GM18858 (cell line): Measurements from ENCODE around the gene DNAJC18.

ENCODE experiments used
- ATAC-seq: cut with Tn5 transposase; IDR thresholded peaks from one replicate; pipeline ENCODE4 v1.9.1; 2021; ENCODE audit not compliant: unreplicated experiment

The DNAJC18 gene

DNA sequence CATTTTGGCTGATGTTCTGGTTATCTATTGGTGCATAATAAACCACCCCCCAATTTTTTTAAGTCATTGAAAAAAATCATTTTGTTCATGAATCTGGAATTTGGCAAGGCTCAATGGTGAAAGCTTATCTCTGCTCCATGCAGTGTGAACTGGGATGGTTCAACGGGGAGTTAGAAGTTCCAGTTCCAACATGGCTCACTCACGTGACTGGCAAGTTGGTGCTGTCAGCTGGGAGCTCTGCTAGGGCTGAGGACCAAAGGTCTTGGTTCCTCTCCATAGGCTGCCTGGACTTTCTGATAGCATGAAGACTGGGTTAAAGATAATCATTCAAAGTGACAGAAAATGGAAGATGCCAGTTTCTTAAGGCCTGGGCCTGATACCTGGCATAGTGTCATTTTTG is 32.4 kb downstream of the DNAJC18 start:
- no peak for ATAC-seq

DNA sequence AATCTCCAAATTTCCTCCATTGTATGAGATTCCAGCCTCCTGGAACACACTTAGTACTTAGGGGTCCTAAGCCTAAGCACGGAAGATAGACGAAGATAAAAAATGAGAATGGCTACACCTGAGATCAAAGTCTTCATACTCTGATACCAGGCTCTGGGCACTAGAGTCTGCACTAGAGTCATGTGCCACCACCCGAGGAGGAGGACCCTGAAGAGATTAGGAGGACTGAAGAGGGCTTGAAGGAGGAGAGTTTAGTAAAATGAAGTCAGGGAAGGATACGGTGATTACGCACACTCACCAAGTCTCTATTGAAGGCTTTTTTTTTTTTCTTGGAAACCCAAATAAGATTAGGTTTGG is 34.9 kb downstream of the DNAJC18 start:
- no peak for ATAC-seq

DNA sequence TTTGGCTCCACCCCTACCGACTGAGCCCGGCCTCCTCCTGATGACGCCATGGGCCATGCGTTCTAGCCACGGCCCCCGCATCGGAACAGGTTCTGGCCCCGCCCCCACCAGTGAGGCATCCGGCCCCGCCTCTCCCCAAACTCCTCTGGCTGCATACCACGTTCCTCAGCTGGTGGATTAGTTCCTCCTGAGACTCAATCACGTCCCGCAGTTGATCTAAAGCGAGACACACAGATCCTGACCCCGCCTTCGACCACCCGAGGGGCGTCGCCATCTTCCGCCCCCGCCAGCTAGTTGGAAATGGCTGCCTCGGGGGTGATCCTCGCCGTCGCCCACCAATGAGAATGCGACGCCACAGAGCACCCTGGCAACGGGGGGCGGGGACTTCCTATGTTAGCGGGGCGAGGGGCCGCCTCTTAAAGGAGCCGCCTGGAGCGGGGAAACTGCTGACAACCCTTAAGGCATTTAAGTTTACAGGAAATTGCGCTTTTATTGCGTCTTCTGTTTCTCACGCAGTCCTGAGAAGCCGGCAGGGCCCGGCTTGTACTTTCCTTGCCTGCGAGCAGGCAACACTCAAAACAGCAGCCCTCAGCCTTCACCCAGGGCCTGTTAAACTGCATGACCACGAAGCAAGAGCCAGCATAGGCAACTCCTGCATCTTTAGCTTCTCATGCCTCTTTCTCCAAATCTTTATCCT is 35.4 kb downstream of the DNAJC18 start, which contains the start of gene SPATA24:
Gene SPATA24 (minus strand): TSS at position 303 of the 697 bp plus-strand sequence. CDS start 29 bp downstream, at position 274.
- peak; percentile 59 for ATAC-seq

DNA sequence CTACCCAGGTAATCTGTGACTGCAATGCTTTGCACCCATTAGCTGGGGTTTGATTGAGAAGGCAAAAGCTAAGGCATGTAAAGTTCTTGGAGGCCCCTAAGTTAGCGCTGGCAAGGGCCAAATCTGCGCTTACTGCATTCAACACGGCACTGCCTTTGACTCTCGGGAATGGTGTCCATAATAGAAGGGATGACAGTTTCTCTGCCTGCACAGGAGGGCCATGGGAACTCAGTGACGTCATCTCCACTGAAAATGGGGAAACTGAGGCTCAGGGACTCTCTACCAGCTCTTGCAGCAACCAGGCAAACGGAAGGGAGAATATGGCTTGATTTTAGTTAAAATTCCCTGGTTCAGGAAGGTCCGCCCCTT is 35.9 kb downstream of the DNAJC18 start:
- ATAC-seq: no peak

DNA sequence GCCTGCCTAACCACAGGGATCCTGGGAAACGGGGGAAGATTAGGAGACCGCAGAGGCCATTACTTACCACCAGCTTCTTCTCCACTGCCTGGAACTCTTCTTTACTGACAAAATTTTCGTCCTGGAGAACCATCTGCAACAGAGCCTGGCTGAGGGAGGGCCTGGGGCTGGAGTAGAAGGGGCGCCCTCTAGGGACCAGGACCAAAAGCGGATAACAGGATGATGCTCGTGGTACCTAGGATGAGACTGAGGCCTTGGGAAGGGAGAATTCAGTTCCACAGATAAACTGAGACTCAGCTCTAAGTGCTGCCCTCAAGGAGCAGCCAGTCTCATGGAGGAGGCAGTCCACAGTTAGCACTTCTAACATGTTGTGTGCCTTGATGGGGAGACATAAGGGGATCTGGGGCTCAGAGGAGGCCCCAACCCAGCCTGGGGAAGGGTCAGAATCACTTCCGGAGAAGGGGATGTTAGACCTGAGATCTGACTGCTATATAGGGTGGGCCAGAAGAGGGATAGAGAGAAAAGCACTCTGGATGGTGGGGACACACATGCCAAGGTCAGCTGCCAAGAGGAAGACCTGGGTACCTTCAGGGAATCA is 36.7 kb downstream of the DNAJC18 start:
- no peak for ATAC-seq

DNA sequence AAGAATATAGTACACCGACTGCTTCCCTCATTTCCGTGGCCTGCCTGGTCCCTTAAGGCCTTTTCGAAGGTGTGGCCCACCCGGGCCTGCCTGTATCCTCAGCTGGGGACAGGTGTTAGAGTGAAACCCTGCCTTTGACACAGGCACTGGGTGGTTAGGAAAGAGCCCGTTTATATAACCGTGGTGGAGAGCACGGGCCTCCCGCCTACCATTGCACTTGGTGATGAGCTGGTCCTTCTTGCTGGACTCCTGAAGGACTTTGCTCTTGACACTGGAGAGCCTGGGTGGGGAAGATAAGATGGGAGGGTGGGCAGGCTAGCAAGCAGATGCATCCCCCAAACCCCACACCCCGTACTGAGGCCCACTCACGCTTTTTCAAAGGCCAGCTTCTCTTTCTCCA is 37.8 kb downstream of the DNAJC18 start:
- ATAC-seq: no peak

DNA sequence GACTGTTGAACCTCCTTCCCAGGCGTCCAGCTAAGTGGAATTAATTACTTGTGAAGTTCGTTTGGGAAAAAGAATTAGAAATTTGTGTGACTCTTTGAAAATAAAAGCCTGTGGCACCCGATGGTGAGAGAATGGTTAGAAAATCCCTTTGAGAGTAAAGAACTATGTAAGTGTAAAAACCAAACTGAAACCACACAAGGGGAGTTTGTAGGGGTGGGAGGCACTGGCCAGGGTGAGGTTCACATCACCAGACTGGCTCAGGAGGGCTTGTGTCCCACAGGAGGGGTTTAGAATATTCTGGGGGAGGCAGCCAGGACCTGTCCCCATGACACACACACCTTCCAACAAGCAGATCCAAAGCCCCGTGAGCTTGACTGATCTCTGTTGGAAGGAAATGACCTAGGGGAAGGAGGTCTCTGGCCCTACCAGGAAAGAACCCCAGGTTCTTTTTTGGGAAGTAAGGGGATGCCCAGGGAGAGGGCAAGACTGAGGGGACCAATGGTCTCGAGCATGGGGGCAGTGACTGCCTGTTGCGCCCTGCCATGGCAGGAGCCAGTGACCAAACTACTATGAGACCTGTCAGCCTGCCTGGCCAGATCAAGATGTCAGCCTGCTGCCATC is 39.7 kb downstream of the DNAJC18 start:
- peak; percentile 32 for ATAC-seq

DNA sequence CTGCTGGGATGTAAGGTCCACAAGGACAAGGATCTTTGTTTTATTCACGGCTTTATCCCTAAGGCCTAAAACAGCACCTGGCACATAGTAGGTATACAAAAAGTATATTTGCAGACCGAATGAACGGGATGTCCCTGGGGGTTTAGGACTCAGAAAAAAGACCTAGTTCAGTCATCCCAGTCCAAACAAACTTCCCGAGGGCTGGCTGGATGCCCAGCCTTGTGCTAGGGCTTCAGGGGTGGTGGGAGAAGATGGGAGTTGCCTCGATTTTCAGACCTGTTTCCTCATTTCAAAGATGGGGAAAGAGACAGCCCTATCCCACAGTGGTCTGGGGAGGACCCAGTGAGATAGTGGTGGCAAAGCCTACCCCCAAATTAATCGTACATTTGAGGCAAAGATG is 41.4 kb downstream of the DNAJC18 start:
- no peak for ATAC-seq

DNA sequence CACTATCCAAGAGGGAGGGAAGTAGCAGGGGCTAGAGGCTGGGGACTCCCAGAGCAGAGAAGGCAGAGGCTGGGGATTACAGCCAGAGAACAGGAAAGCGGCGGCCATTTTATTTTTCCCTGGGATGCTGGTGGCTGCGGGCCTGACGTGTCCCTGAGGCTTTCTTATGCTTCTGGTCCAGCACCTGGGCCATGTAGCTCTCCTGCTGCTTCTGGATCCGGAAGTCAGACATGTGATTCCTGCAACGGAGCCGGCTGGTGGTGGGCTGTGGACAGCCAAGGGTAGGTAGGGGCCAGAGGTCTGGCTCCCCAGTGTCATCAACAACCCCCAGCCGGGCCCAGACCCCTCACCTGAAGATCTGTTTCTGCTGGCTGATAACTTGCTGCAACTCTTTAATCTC is 42.6 kb downstream of the DNAJC18 start:
- no peak for ATAC-seq

DNA sequence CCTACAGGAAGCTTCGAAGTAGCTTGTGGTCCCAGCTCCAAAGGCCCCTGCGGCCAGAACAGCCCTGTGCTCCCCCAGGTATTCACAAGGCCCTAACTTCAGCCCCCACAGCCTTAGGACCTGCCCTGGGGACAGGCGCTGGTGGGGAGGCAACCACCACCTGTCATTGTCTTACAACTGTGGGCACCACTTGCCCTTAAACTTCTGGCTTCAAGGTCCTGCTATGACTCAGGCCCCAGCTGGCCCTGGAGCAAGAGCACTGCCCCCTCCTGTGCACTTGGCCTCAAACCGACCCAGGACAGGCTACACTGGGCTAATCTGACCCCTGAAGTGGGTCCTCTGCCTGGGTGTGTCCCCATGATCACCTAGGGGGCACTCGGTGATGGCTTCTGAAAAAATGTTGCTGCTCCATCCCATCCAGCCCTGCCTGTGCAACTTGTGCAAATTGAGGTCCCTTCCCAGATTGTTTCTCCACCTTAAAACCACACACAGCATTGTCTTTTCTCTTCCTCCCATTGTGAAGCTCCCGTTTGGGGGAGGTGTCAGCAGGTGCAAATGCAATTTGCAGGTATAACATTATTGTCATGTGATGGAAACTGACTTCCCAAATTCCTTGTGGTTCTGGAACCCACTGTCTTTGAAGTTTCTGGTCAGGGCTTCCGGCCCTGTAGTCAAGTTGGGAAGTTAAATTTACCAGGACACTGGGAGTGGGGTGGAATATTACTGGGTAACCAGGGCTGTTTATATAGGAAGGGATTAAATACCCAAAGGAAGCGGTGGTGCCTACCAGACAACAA is 43.3 kb downstream of the DNAJC18 start:
- ATAC-seq: no peak

DNA sequence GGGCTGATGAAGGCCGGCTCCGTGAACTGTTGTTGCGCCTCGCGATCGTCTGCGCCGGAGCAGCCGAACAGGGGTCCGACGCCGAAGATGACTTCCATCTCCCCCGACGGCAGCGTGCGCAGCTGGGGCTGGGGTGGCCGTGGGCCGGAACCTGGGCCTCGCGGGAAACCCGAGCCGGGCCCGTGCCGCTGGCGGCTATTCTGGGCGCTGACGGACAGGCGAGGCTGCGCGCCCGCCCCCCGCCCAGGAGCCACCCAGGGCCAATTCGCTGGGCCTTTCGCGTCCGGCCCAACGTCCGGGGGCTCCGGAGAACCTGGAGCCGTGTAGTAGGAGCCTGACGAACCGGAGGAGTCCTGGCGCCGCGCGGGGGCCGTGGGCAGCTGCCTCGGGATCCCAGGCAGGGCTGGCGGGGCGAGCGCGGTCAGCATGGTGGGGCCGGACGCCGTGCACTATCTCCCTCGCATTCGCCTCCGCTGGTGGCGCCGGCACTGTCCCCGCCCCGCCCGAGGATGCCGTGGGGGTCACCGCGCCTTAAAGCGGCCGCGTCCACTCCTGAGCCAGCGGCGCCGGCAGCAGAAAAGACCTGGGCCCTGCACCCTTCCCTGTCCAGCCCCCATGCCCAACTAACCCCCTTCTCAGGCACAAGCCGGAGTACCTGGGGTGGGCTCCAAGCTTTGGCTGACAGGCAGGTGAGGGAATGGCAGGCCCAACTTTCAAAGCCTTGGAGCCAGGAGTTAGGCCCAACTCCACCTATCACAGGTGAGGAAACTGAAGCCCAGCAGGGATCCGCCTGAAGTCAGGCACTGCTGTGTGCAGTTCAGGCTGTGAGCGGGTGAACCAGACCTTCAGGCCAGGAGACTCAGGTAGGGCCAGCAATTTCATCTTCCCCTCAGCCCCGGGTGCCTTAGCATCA is 44.4 kb downstream of the DNAJC18 start, which contains the start of gene PROB1:
Gene PROB1 (minus strand): TSS at position 451 of the 913 bp plus-strand sequence. CDS start 23 bp downstream, at position 428.
- ATAC-seq: no peak

DNA sequence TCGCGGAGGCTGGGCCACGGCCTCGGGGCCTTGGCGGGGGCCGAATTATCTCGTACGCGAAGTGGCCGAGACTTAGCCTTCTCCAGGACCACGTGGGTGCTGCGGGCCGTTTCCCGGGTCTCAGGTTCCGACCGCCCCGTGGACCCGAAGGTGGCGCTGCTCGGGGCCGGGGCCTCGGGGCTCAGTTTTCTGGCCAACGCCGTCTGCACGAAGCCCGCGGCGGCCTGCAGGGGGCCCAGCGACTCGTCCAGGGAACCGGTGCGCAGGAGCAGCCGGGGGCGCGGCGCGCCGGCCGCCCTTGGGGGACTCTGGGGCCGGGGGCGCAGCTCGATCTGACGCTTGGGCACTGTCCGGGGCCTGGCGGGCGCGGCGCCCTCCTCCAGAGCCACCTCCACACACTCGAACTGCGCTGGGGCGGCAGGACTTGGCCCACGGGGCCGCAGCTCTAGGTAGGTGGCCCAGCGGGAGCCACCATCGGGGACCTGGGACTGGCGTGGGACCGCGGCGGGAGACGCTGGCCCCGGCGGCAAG is 45.1 kb downstream of the DNAJC18 start:
- ATAC-seq: no peak

DNA sequence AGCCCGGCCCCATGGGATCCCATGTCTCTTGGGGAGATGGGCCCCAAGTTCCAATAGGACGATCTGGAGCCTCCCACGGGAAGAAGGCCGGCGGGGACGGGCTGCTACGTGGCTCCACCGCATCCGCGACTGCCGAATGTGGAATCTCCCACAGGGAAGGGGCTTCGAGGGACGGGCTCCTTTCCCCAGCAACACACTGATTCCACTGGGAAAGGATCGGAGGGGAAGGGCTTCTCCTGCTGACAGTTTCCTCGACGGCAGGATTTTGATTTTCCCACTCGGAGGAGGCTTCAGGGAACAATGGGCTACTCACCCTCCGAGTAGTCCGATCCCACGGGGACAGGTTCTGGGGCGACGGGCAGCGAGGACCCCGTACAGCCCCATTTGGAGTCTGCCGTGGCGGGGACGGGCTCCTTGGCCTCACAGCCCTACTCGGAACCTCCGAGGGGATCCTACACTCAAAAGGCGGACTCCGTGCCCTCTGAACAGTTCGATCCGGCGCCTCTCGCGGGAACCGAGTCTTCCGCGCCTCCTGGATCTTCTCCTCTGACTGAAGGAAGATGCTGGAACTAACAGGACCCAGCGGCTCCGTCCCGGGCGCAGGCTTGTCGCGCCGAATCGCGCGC is 45.7 kb downstream of the DNAJC18 start:
- no peak for ATAC-seq

DNA sequence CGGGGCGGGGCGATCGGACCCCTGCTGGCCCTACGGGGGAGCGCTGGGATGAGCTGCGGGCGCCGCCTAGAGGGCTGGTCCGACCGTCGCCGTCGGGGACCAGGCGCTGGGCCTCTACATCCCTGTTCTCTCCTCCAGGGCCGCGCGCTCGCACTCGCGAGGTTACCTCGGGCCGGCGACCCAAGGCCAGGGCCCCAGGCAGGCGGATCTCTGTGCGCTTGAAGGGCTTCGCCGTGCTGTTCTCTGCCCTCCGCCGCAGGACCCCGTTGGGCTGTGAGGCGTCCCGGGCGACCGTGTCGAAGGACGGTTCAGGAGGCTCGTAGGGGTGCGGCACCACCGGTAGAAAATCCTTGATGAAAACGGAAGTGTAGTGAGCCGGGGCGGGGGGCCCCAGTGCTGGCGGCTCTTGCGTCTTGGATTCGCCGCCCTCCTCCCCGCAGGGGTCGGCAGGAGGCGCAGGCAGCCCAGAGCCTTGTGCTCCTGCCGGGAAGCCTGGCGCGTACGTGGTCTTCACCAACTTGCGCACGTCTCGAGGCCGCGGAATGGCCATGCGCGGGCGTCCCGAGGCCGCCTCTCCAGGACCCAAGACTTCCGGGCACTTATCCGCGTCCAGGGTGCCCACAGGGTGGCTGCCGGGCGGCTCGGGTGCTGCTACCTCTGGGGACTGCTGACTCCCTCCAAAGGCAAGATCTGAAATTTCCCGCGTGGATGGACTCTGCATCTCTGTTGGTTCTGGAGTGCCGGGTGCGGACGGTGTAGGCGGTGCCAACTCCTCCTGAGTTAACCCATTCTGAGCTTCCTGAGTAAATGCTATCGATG is 46.4 kb downstream of the DNAJC18 start:
- peak; percentile 38 for ATAC-seq

DNA sequence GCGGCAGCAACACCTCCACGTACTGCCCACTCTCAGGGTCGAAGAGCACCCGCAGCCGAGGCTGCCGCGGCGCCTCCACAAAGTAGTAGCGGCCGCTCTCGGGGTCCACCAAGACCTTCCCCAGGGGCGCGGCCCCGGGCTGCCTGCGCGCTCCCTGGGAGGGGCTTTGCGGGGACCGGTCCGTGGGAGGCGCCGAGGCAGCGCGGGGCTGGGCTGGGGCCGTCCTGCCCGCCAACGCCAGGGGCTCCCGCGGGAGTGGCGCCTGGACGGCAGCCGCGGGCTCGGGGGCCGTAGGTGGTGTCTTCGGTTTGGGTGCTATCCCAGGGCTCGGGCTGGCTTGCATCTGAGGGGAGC is 47.0 kb downstream of the DNAJC18 start:
- peak; percentile 9 for ATAC-seq

DNA sequence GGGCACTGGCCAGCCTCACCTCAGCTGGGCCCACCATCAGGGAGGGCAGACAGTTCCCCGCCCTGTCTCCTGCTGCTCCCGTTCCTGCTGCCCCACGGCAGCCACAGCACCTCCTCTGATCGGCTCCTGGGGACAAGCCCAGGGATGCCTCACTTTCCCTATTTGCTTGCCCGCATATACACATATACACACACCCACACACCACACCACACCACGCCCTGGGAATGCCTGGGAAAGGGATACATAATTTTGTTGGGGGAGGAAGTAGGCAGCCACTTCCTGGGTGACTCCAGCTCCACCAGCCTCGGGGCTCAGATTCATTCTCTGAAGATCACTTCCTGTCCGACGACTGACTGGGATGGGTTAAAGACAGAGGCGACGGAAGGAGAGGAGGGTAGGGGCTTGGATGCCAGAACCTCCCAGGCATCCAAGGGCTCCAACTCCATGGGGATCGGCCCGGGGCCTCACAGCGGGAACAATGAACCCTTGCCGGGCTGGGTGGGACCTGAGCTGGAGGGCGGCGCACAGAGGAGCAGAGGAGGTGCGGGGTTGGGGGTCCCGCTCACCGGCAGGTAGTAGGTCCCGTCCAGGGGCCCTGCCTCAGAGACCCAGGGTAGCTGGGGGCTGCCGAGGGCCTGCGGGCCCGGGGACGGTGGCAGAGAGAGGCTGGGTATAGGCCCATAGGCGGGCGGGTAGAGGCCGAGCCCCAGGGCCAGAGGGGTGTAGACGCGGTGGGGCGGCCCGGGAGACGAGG is 47.6 kb downstream of the DNAJC18 start:
- no peak for ATAC-seq

DNA sequence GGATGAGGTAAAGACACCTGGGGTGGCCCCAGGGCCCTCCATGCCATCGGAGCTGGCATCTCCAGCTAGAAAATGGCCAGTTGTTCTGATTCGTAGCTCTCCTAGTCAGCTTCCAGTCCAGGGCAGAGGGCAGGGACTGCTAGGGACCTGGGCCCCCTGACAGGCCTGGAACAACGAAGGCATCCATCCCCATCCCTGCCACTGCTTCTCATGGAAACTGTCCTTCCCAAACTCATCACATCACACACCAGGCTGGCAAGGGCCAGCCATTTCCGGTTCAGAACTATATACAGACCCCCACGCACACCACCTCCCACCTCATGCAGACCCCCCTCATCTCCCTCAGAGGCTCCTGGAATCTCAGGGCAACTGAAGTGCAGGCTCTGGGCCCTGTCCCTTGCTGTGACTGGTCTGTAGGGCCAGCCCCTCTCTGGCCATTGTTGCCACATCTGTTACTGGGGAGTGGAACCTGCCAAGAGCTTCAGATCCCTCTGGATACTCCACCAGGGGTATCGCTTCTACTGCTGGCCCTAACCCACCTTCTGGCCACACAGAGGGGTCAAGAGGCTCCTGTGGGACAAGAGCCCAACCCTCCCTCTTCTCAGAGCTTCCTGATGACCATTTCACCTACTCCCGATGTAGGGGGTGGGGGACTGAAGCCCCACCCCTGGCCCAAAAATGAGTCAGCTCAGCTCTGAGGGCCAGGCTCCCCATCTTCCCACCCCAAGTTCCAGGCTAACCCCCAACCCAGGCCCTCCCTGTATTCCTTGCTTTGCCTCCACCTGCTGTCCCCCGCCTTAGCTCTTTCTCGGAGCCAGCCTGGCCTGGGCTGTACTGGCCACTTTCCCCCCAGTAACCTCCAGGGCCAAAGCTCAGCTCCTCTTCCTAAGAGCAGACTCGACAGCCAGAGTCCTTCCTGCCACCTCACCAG is 48.4 kb downstream of the DNAJC18 start:
- ATAC-seq: no peak
